ENCODE measurements around the gene MATN1.
"Not testable (repeated sequence)": the region's sequence is repeated elsewhere in the genome, so short reads cannot be mapped to it uniquely, and the experiment has no call there.

MATN1 gene, protein sequence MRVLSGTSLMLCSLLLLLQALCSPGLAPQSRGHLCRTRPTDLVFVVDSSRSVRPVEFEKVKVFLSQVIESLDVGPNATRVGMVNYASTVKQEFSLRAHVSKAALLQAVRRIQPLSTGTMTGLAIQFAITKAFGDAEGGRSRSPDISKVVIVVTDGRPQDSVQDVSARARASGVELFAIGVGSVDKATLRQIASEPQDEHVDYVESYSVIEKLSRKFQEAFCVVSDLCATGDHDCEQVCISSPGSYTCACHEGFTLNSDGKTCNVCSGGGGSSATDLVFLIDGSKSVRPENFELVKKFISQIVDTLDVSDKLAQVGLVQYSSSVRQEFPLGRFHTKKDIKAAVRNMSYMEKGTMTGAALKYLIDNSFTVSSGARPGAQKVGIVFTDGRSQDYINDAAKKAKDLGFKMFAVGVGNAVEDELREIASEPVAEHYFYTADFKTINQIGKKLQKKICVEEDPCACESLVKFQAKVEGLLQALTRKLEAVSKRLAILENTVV

DNA sequence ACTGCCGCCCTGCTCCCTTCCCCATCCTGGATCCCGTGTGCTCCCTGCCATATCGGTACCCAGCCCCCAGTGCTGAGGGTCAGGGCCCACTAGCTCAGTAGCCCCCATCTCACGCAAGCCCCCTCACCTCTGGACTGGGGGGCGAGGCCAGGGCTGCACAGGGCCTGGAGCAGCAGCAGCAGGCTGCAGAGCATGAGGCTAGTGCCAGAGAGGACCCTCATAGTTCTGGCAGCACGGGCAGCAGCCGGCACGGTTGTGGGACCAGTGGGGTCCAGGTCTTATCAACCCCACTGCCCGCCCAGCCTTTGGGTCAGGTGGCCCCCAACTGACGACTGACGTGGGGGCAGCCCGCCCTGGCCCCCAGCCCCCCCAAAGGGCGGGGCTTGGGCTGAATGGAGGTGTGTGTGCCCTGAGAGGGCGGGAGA, at the start of gene MATN1:
Gene MATN1, minus strand, starts transcription at position 255 of the 425 bp plus-strand sequence. Its CDS starts 34 bp downstream, at position 221.
- H3K27me3 ChIP-seq (ENCODE audit: control insufficient read depth, insufficient read depth, low read length): no peaks in the 10 kb centered on the region
- no peaks in the 10 kb centered on the region for H3K36me3 ChIP-seq (ENCODE audit: control insufficient read depth, insufficient read depth, low read length)
- peaks cover 19% of the 10 kb centered on the region; the same call in 1 of the 2 replicates for H3K4me1 ChIP-seq (ENCODE audit: control insufficient read depth, insufficient read depth, low read length)
- H3K27ac ChIP-seq (ENCODE audit: low read depth, low read length): no peak within 1 kb of the TSS
- no peaks in the 10 kb centered on the region for H3K9me3 ChIP-seq (ENCODE audit: control insufficient read depth, insufficient read depth, low read depth, low read length)
- H3K4me3 ChIP-seq (ENCODE audit: low read depth, low read length): no peak within 1 kb of the TSS
- H3K9ac ChIP-seq (ENCODE audit: low read length): no peak within 1 kb of the TSS

DNA sequence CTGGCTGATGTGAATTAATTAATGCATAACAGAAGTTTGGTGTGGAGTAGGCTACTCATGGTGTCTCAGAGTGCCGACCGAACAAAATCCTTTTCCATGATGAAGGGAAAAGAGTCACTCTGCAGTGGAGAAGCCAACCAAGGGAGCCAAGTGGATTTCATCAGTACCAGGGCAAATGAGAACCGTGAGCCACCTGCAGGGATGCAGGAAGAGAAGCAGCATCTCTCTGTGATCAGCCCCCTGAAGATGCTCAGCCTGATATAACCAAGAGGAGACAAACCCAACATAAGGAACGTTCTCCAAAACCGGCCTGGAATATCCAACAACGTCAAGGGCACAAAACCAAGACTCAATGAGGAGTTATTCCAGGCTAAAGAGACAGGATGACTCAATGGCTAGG, 47.6 kb upstream of the MATN1 start:
- Histone ChIP-seq H3K9me3 (ENCODE audit: control insufficient read depth, insufficient read depth, low read depth, low read length) (no peaks in the 10 kb centered on the region), H3K4me1 (ENCODE audit: control insufficient read depth, insufficient read depth, low read length) (no peaks in the 10 kb centered on the region; the same call in 1 of the 2 replicates), H3K4me3 (ENCODE audit: low read depth, low read length) (no peak overlapping the region), H3K27me3 (ENCODE audit: control insufficient read depth, insufficient read depth, low read length) (no peaks in the 10 kb centered on the region), H3K9ac (ENCODE audit: low read length) (no peak overlapping the region), H3K27ac (ENCODE audit: low read depth, low read length) (no peak overlapping the region), H3K36me3 (ENCODE audit: control insufficient read depth, insufficient read depth, low read length) (no peaks in the 10 kb centered on the region)

GRCh38 chr1:30770150-30770549, 46.8 kb upstream of the MATN1 start:
- no peaks in the 10 kb centered on the region for H3K36me3 ChIP-seq (ENCODE audit: control insufficient read depth, insufficient read depth, low read length)

DNA sequence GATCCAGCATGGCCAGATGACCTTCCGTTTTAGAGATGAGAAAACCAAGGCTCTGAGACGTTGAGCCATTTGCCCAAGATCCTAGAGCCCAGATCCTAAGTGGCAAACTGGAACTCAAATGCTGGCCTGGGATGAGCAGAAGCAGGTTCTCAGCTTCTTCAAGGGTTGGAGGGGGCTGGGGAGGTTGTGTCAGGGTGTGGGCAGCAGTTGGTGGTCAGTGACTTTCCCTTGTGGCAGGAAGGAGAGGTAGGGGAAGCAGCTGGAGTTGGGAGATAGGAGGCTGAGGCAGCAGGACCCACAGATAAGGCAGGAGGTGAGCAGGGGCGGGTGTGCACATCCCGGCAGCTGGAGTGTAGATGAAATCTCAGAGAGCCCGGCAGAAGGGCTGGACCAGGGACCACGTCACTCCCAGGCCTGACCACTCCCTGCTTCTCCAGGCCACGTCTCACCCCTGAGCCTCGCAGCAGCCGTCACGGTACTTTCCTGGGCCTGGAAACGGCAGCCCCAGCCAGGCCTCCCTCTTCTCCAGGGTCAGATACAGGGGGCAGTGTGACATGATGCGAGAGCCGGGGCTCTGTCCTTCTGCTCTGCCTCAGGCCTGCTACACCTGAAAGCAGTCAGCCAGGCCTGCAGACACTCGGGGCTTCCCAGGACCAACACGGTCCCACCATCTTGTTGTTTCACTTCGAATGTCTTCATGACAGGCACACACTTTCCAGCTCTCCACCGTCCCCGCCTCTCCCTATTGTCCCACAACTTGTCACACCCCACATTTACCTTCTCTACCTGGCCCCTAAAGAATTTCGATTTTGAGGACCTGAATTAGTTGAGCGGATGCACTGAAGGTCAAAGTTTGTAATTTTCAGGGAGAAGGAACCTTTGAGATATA, 45.7 kb upstream of the MATN1 start:
- Histone ChIP-seq H3K9ac (ENCODE audit: low read length) (no peak overlapping the region), H3K9me3 (ENCODE audit: control insufficient read depth, insufficient read depth, low read depth, low read length) (no peaks in the 10 kb centered on the region), H3K27me3 (ENCODE audit: control insufficient read depth, insufficient read depth, low read length) (no peaks in the 10 kb centered on the region), H3K27ac (ENCODE audit: low read depth, low read length) (no peak overlapping the region), H3K36me3 (ENCODE audit: control insufficient read depth, insufficient read depth, low read length) (no peaks in the 10 kb centered on the region), H3K4me3 (ENCODE audit: low read depth, low read length) (no peak overlapping the region), H3K4me1 (ENCODE audit: control insufficient read depth, insufficient read depth, low read length) (no peaks in the 10 kb centered on the region; the same call in 1 of the 2 replicates)

More at GRCh38 chr1:30770150-30770549, 46.8 kb upstream of the MATN1 start:
- Histone ChIP-seq H3K27ac (ENCODE audit: low read depth, low read length) (no peak overlapping the region), H3K27me3 (ENCODE audit: control insufficient read depth, insufficient read depth, low read length) (no peaks in the 10 kb centered on the region), H3K4me3 (ENCODE audit: low read depth, low read length) (no peak overlapping the region), H3K9ac (ENCODE audit: low read length) (no peak overlapping the region), H3K9me3 (ENCODE audit: control insufficient read depth, insufficient read depth, low read depth, low read length) (no peaks in the 10 kb centered on the region), H3K4me1 (ENCODE audit: control insufficient read depth, insufficient read depth, low read length) (no peaks in the 10 kb centered on the region; the same call in 1 of the 2 replicates)

DNA sequence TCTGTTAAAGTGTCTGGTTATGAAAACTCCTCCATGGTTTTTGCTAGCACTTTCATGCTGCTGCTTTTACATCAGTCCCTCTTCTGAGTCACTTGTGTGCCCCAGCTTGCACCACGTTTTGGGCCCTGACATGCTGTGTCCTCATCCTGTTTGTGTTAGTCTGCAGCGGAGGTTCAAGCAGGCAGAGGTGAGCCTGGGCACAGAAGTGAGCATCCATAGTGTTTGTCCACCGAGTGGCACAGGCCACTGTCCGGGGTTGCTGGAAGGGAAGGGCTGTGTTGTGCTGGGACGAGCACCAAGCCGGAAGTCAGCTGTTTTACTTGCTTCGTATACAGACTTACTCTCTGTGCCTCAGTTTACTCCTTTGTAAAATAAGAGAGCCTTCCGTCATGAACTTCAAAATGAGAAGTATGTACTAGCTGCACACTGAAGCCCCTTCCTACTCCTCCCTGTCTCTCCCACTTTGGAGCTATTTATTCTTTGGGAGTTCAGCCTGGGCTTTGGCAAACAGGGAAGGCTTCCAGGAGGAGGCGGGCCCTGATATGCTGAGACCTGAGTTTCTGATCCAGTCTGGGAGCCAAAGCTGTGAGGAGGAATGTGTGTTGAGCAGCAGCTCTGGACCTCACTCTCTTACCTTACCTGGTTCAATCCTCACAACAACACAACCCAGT, 44.9 kb upstream of the MATN1 start:
- Histone ChIP-seq H3K4me3 (ENCODE audit: low read depth, low read length) (no peak overlapping the region), H3K27ac (ENCODE audit: low read depth, low read length) (no peak overlapping the region)

DNA sequence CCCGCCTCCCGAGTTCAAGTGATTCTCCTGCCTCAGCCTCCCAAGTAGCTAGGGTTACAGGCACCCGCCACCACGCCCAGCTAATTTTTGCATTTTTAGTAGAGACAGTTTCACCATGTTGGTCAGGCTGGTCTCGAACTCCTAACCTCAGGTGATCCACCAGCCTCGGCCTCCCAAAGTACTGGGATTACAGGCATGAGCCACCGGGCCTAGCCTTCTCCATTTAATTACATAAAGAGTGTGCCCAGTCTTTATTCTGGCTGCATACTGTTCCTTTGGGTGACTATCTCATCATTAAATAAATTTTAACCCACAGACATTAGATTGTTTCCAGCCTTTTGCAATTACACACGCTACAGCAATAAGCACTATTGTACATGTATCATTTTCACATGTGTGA, 43.6 kb upstream of the MATN1 start:
- H3K27me3 ChIP-seq (ENCODE audit: control insufficient read depth, insufficient read depth, low read length); H3K36me3 ChIP-seq (ENCODE audit: control insufficient read depth, insufficient read depth, low read length); H3K4me3 ChIP-seq (ENCODE audit: low read depth, low read length); H3K9me3 ChIP-seq (ENCODE audit: control insufficient read depth, insufficient read depth, low read depth, low read length); H3K9ac ChIP-seq (ENCODE audit: low read length); H3K27ac ChIP-seq (ENCODE audit: low read depth, low read length): not testable (repeated sequence)
- H3K4me1 ChIP-seq (ENCODE audit: control insufficient read depth, insufficient read depth, low read length): peaks cover 15% of the 10 kb centered on the region; the same call in 1 of the 2 replicates

More for the DNA sequence above, 44.9 kb upstream of the MATN1 start:
- no peaks in the 10 kb centered on the region for H3K9me3 ChIP-seq (ENCODE audit: control insufficient read depth, insufficient read depth, low read depth, low read length)
- peaks cover 7% of the 10 kb centered on the region; the same call in 1 of the 2 replicates for H3K4me1 ChIP-seq (ENCODE audit: control insufficient read depth, insufficient read depth, low read length)
- no peaks in the 10 kb centered on the region for H3K36me3 ChIP-seq (ENCODE audit: control insufficient read depth, insufficient read depth, low read length)
- no peaks in the 10 kb centered on the region for H3K27me3 ChIP-seq (ENCODE audit: control insufficient read depth, insufficient read depth, low read length)
- no peak overlapping the region for H3K9ac ChIP-seq (ENCODE audit: low read length)

DNA sequence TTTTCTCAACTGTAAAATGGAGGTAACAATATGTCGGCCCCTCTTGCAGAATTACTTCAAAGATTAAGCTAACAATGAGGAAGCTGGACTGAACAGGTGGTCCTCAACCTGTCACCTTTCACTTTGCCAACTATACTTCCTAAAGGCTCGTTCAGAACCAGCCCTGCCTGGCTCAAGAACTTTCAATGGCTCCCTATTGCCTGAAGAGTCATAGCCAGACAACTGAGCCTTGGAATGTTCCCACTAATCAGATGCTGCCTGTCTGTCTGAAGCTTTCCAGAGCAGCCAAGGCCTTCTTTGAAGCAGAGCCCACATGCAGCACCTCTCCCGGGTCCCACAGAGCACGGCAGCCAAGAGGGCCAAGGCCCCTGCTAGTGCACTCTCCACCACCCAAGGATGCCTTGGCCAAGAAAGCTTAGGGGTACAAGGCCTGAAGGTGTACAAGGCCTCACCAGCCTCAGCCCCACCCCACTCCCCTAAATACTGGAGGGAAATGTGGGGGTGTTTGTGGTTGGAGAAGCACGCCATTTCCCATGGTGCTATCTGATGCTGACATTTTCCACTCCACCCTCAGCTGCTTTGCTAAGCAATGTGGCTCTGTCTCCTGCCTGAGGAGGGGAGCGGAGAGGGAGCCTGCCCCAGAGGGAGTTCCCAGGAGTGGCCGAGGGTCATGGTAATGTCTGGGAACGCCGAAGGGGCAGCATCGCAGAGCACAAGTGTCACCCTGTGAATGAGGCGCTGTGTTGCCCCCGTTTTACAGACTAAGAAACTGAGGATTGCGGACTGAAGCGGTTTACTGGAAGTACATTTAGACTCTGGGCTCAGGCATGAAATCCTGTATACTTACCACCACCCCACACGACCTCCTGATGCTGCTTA, 42.4 kb upstream of the MATN1 start:
- H3K27ac ChIP-seq (ENCODE audit: low read depth, low read length): no peak overlapping the region
- no peak overlapping the region for H3K9ac ChIP-seq (ENCODE audit: low read length)
- peaks cover 27% of the 10 kb centered on the region; the same call in 1 of the 2 replicates for H3K4me1 ChIP-seq (ENCODE audit: control insufficient read depth, insufficient read depth, low read length)
- 0 out of 2 replicates have a peak, but pooled peaks cover under 1% of the 10 kb centered on the region for H3K9me3 ChIP-seq (ENCODE audit: control insufficient read depth, insufficient read depth, low read depth, low read length)
- no peak overlapping the region for H3K4me3 ChIP-seq (ENCODE audit: low read depth, low read length)
- H3K36me3 ChIP-seq (ENCODE audit: control insufficient read depth, insufficient read depth, low read length): no peaks in the 10 kb centered on the region
- no peaks in the 10 kb centered on the region for H3K27me3 ChIP-seq (ENCODE audit: control insufficient read depth, insufficient read depth, low read length)

DNA sequence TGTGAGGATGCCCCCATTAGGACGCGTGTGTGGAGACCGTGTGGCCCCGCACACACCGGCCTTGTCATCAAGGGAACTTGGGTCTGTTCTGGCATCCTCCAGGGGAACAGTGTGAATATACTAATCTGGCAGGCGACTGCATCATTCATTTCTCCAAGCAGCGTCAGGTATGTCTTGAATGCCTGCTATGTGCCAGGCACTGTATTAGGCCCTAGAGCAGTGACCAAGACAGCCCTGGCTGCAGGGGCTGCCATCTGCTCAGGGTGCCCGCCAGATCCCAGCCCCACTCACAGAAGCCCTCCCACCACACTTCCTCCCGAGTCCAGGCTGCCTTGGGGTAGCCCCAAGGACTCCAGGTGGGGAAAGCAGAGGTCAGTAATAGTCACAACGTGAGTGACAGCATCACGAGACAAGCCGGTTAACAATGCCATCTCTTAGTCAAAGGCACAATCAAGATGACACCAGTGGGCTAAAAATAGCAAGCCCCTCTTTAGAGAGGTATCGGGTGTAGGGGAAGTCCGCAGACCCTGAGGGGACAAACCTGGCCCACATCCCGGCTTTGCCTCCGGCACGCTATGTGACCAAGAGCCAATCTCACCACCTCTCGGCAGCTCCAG, 41.7 kb upstream of the MATN1 start:
- Histone ChIP-seq H3K36me3 (ENCODE audit: control insufficient read depth, insufficient read depth, low read length) (no peaks in the 10 kb centered on the region), H3K4me1 (ENCODE audit: control insufficient read depth, insufficient read depth, low read length) (peaks cover 32% of the 10 kb centered on the region; the same call in 1 of the 2 replicates), H3K4me3 (ENCODE audit: low read depth, low read length) (no peak overlapping the region), H3K9me3 (ENCODE audit: control insufficient read depth, insufficient read depth, low read depth, low read length) (peaks cover 6% of the 10 kb centered on the region), H3K9ac (ENCODE audit: low read length) (no peak overlapping the region), H3K27ac (ENCODE audit: low read depth, low read length) (no peak overlapping the region), H3K27me3 (ENCODE audit: control insufficient read depth, insufficient read depth, low read length) (no peaks in the 10 kb centered on the region)

- no peak overlapping the region for H3K27ac ChIP-seq (ENCODE audit: low read depth, low read length)
- peaks cover 6% of the 10 kb centered on the region for H3K9me3 ChIP-seq (ENCODE audit: control insufficient read depth, insufficient read depth, low read depth, low read length)
- peaks cover 37% of the 10 kb centered on the region for H3K4me1 ChIP-seq (ENCODE audit: control insufficient read depth, insufficient read depth, low read length)
- no peak overlapping the region for H3K4me3 ChIP-seq (ENCODE audit: low read depth, low read length)
- no peaks in the 10 kb centered on the region for H3K36me3 ChIP-seq (ENCODE audit: control insufficient read depth, insufficient read depth, low read length)
- no peak overlapping the region for H3K9ac ChIP-seq (ENCODE audit: low read length)
- H3K27me3 ChIP-seq (ENCODE audit: control insufficient read depth, insufficient read depth, low read length): no peaks in the 10 kb centered on the region
Measured at GRCh38 chr1:30764396-30764795, 41.0 kb upstream of the MATN1 start.

Measured in HUES6 (cell line).